CD4-positive, alpha-beta T cell treated with Interleukin-4 for 4 hours (primary cell): ENCODE data around the gene MAST1.
"Not testable (repeated sequence)": the region's sequence is repeated elsewhere in the genome, so short reads cannot be mapped to it uniquely, and the experiment has no call there.

ENCODE experiments used
- DNase-seq: peaks from one replicate; pipeline ENCODE4 v3.0.0-alpha.2; 2020

MAST1 gene

DNA sequence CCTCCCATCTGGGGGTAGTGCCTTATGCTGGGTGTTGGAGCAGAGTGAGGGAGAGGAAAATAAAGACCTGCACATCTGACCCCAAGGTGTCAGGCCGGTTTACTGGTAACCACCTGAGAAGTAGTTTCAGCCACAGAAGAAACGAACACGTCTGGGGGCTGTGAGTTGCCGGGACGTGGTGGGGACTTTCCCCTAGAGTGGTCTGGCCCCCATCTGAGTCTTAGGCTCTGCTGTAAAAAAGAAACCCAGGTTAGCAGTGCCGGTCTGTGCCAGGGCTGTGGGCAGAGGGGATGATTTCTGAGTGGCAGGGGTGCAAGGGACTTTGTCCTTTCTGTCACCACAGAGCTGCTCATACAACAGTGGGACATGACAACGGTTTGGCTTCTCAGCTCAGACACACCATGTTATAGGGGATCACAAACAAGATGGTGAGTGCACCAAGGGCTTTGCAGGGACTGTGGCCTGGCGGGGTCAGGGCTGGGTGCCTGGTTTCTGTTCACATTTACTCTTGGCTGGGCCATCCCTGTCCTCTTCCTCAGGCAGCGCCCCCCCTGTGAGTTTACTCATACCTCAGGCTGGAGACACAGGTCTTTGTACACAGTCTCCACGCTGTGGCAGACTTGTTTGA is 61.7 kb downstream of the MAST1 start:
- DNase-seq: no peak

DNA sequence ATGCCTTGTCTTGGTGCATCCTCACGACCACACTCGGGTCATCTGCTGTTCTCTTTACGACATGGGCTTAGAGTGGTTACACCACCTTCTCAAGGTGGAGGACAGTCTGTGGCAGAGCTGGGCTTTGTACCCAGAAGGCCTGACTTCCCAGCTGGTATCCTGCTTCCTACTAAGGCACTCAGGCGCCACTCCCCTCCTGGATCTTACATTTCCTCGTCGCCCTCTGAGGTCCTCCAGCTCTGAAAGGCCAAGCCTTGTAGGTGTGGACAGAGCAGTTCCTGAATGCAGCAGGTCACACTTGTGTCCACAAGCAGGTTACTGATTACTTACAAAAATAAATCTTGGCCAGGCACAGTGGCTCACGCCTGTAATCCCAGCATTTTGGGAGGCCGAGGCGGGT is 68.9 kb downstream of the MAST1 start:
- DNase-seq: no peak

DNA sequence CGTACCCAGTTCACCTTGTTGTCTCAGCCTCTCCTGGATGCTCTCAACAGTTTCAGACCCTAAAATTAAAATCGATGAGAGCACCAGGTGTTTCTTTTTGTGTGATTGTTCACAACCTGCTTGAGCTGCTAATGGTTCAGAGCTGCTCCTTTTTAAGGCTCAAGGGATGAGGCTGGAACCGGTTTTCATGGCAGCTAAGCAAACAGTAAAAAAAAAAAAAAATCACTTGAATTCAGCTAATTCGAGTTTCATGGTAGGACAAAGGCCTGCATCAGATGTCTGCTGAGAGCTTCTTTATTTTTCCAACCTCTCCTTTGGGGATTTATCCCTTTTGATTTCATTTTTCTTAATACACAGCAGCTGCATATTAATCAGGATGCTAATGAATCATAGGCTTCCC is 74.3 kb downstream of the MAST1 start:
- DNase-seq: no peak

DNA sequence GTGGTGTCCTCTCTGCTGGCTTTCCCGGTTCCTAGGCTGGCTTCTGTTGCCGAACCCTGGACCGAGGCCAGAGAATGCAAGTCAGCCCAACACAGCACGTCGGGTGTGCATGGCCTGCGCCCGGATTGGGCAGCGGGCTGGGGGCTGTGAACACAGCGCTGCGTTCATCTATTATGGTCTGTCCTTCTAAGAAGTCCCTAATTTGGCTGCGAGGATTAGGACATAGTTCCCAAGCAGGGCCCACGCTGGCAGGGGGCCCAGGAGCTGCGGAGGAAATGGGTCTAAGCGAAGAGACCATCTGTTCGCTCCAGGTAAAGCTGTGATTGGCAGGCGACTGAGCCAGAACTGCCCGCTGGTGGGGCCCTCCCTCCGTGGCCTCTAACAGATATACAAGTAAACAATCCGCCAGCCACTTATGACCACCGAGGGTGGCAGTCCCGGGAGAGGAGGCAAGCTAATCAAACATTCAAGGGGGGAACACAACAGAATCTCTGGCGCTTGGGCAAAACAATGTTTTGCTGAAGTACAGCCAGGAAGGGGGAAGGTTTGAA is 74.8 kb downstream of the MAST1 start:
- DNase-seq: no peak

DNA sequence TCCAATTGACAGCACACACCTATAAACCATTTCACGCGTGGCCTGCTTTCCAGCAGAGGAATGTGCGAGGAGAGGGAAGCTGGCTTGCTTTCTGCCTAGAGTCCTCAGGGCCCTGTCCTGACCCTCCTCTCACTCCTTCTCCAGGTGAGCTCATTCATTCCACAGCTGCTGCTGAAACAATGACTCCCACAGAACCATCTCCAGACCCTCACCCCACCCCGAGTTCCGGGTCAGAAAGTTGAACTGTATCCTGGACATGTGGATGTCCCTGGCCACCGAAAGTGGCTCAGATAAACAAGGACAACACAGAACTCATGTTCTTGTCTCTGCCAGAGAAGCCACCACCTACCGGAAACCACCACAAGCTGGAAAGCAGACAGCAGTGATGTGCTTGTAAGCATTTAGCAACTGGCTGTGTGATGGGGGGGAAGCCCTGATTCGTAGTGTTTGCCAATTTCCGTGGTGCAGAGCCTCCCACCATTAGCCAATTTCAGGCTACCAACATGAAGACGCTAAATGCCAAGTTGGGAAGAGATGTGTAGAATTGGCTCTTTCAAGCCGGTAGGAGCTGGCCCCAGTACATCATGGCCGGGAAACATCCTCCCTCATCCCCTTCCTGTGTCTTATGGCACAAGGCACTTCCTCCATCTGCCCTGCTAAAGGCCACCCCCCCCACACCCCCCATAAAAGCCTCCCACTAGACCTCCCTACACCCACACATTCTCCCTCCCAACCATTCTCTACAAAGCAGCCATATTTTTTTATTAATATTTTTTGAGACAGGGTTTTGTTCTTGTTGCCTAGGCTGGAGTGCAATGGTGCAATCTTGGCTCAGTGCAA is 75.8 kb downstream of the MAST1 start:
- DNase-seq: peak; percentile 69

DNA sequence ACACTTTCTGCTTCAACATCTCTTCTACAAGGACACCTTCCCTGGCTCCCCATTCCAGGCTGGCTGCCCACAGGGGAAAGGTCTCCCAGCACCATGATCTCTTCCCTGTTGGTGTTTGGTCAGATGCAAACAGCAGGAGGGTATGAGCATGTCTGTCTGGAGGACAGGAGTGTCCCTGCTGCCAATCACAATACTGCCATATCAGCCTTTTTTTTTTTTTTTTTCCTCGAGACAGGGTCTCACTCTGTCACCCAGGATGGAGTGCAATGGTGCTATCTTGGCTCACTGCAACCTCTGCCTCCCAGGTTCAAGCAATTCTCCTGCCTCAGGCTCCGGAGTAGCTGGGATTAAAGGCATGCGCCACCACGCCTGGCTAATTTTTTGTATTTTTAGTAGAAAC is 77.5 kb downstream of the MAST1 start:
- not testable (repeated sequence) for DNase-seq

DNA sequence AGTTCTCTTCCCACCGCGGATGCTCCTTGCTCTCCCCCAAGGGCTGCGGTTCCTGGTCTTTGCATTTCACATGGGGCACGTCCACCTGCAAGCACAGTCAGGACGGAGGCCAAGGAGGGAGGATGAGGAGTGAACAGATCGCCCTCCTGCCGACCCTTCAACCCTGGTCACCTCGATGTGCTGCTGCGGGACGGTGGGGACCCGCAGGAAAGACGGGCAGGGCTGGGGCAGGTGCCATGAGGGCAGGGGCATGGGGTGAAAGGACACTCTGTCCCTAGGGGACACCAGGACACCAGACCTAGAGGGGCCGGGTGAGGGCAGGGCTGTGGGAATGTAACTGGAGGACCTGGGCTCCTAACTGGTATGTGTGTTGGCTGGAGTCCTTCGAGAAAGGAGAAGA is 79.9 kb downstream of the MAST1 start:
- DNase-seq: no peak

DNA sequence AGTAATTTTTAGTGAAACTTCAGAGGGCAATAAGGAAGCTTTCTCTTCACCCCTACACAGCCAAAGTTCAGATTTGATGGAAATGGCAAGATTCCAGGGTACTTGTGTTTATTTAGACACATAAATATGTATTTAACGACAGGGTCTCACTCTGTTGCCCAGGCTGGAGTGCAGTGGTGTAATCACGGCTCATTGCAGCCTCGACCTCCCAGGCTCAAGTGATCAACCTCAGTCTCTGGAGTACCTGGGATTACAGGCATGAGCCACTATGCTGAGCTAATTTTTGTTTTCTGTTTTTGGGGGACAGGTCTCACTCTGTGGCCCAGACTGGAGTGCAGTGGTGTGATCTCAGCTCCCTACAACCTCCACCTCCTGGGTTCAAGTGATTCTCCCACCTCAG is 82.7 kb downstream of the MAST1 start:
- no peak for DNase-seq

DNA sequence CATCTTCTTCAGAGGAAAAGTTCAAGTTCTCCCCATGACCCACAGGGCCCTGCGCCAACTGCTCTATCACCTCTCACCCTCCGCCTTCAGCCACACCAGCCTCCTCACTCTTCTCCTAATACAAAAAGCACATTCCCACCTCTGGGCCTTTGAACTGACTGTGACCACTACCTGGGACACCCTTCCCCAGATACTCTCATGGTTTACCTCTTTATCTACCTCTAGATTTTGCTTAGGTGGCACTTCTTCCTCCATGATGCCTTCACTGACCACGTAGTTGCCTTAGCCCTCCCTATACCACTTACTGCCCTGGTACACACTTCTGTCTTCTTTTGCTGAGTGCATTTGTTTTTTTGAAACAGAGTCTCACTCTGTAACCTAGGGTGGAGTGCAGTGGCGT is 84.6 kb downstream of the MAST1 start:
- DNase-seq: no peak
